Measurements from ENCODE around the gene ZNF43.

Gene ZNF43

DNA sequence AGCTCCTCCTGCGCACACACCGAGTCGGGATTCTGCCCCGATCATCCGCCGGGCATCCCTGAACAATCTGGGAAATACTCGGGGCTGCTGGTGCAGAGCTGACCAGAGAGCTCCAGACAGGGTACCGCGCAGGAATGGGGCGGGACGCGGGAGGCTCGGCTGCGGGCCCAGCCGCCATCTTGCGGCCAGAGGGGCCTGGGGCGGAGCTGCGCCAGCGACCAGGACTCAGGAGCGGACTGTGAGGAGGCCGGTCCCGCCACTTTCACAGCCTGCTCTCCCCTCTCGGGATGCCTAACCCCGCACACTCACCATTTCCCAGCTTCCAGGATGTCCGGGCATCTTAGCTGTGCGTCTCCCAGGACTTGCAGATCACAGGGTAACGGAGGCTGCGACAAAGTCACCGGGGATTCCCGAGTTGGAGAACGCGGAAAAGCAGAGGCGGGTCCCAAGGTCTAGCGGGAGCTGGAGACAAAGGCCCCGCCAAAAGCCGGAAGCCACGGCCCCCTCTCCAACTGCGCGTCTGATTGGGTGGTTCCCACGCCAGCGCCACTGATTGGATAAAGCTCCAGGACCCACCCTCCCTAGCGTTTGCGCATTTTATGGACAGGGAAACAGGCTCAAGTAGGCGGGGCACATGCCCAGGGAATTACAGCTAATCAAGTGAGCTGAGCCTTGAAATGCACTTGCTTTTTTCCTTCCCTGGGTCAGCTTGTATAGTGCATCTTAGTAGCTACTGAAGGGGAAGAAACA lies 15.8 kb upstream of the ZNF43 start:
- H3K27ac ChIP-seq, result peak overlapping the region; percentile 77
- TF ChIP-seq, protein P1, sequence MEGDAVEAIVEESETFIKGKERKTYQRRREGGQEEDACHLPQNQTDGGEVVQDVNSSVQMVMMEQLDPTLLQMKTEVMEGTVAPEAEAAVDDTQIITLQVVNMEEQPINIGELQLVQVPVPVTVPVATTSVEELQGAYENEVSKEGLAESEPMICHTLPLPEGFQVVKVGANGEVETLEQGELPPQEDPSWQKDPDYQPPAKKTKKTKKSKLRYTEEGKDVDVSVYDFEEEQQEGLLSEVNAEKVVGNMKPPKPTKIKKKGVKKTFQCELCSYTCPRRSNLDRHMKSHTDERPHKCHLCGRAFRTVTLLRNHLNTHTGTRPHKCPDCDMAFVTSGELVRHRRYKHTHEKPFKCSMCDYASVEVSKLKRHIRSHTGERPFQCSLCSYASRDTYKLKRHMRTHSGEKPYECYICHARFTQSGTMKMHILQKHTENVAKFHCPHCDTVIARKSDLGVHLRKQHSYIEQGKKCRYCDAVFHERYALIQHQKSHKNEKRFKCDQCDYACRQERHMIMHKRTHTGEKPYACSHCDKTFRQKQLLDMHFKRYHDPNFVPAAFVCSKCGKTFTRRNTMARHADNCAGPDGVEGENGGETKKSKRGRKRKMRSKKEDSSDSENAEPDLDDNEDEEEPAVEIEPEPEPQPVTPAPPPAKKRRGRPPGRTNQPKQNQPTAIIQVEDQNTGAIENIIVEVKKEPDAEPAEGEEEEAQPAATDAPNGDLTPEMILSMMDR (conservative IDR thresholded peaks at IDR 0.05), result no peak

DNA sequence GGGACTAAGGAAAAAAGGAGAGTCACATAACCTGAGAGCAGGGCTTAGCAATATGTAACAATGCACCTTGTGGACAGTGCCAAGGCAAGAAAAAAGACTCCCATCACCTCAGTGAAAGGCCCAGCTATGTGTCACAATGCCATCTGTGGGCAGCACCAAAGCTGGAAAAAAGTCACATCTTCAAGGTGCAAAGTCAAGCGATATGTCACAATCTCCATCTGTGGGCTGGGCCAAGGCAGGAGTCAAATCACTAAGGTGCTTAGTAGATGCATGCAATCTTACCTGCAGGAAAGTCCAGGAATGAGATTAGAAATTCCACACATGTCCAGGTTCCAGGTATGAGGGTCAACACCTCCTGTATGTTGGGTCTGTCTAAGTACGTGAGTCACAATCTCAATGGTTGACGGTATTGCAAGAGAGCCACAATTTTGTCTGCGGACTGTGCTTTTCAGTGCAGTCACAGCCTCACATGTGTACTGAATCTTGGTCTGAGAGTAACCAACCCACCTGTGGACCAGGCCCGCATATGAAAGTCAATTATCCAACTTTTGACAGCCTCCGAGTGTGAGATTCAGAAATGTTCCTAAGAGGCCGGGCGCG lies 14.8 kb upstream of the ZNF43 start:
- peak overlapping the region; percentile 77 for H3K27ac ChIP-seq
- TF ChIP-seq, protein P1 (conservative IDR thresholded peaks at IDR 0.05), result no peak

DNA sequence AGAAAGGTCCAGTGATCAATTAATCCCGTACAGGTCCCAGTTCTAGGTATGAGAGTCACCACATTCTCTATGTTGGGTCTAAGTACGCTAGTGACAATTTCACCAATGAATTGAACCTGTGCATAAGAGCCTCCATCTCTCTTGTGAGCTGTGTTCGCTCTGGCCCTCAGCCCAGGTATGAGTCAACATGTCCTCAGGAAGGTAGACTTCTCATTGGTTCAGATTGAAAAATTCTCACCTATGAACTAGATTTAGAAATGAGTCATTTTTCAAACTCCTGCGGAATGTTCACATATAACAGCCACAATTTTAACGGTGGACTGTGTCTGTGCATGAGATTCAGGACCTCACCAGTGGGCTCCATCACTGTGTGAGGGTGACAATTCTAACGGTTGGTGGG lies 12.7 kb upstream of the ZNF43 start:
- no peak overlapping the region for H3K27ac ChIP-seq
- TF ChIP-seq, protein P1 (conservative IDR thresholded peaks at IDR 0.05), result no peak

DNA sequence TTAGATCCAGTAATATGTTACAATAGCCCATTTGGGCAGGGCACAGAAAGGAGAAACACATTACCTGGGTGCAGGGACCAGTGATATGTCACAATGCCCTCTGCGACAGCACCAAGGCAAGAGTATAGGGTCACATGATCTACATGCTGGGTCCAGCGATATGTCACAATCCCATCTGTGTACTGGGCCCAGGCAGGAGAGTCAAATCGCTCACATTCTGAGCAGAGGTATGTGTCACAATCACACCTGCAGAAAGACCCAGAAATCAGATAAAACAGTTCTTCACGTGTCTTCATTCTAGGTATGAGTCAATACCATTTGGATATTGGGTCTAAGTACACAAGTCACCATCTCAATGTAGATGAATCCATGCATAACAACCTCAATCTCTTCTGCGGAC lies 7.1 kb upstream of the ZNF43 start:
- TF ChIP-seq, protein P1 (conservative IDR thresholded peaks at IDR 0.05), result no peak
- no peak overlapping the region for H3K27ac ChIP-seq

DNA sequence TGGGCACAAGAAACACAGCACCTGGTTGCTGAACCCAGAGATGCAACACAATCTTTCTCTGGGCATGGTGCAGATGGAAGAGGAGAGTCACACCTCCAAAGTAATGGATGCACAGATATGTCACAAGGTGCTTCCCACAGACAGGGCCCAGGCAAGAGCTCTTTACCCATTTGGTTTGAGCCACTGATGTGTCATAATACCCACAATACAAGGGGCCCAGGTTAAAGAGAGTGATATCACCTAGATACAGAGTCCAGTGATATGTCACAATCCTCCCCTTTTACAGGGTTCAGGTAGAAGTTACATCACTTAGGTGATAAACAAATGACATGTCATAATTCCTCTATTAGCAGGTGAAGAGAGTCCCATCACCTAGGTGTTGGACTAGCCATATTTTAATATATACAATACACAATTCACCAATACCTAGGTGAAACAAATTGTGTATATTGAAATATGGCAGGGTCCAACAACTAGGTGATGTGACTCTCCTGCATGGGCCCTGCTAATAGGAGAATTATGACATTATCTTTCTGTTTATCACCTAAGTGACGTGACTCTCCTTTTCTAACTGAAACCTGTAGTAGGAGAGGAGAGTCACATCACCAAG lies 5.6 kb upstream of the ZNF43 start:
- H3K27ac ChIP-seq, result no peak overlapping the region
- TF ChIP-seq, protein P1 (conservative IDR thresholded peaks at IDR 0.05), result no peak

DNA sequence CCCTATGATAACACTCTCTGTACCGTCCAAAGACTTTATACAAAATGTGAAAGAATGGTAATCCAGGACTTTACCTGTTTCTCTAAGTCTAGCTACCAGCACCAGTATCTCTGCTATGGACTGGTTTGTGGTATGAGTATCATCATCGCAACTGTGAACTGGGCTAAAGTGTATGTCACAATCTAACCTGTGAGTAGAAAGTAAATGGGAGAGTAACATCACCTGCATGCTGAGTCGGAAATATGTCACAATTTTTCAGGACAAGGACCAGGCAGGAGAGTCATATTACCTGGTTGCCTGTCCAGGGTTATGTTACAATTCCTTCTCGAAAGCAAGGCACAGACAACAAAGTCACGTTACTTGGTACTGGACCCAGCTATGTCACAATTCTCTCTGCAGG lies 5.1 kb upstream of the ZNF43 start:
- no peak overlapping the region for H3K27ac ChIP-seq
- TF ChIP-seq, protein P1 (conservative IDR thresholded peaks at IDR 0.05), result no peak

DNA sequence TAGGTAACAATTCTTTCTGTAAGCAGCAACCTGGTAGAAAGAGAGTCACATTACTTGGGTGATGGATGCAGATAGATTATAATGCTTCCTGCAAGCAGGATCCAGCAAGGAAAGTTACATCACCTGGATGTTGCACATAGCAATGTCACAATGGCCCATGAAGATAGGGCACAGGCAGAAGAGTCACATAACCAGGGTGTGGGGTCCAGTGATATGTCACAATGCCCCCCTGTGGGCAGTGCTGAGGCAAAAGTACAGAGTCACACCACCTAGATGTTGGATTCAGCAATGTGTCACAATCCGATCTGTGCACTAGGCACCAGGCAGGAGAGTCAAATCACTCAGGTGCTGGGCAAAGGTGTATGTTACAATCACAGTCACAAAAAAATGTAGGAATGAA lies 4.0 kb upstream of the ZNF43 start:
- TF ChIP-seq, protein P1 (conservative IDR thresholded peaks at IDR 0.05), result no peak
- H3K27ac ChIP-seq, result no peak overlapping the region
